NT2/D1 (cell line): ENCODE results near the gene XPR1.

Source experiments
- SUZ12 ChIP-seq: IDR thresholded peaks from 2 replicates; pipeline ENCODE4 v1.6.1; 2011; ENCODE audit not compliant: insufficient read length, insufficient read depth; ENCODE audit errors: extremely low read depth
- YY1 ChIP-seq: IDR thresholded peaks from 2 replicates; pipeline ENCODE4 v1.6.1; 2011; ENCODE audit not compliant: insufficient read length, insufficient read depth
- ZNF274 ChIP-seq: IDR thresholded peaks from 2 replicates; pipeline ENCODE4 v1.6.1; 2011; ENCODE audit warnings: mild to moderate bottlenecking, low read depth, low read length

DNA sequence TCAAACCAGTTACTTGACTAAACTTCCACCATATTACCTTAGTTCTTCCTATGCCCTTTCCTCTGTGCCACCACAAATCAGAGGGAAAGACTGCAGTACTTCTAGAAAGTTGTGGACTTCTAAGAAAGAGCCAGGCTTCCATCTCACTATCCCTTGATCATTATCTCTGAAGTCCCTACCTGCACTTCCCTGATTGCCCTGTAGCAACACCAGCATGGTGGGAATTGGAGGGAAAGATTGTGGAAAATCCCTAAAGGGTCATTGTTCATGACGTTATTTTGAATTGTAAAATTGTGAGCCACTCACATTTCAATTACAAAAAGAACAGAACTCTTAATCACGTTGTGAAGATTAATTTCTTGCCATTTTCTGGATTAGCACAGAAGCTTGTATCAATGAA is 257.5 kb downstream of the XPR1 start:
- TF ChIP-seq YY1: no peak
- no peak for TF ChIP-seq ZNF274
- no peak for TF ChIP-seq SUZ12
